GM18511 (cell line): ENCODE results near the gene OVCA2.
"Not testable (repeated sequence)": the region's sequence is repeated elsewhere in the genome, so short reads cannot be mapped to it uniquely, and the experiment has no call there.

Experiments used
- ATAC-seq: cut with Tn5 transposase; IDR thresholded peaks from one replicate; pipeline ENCODE4 v1.9.1; 2021; ENCODE audit warnings: mild to moderate bottlenecking, moderate library complexity; ENCODE audit not compliant: unreplicated experiment

OVCA2 gene

DNA sequence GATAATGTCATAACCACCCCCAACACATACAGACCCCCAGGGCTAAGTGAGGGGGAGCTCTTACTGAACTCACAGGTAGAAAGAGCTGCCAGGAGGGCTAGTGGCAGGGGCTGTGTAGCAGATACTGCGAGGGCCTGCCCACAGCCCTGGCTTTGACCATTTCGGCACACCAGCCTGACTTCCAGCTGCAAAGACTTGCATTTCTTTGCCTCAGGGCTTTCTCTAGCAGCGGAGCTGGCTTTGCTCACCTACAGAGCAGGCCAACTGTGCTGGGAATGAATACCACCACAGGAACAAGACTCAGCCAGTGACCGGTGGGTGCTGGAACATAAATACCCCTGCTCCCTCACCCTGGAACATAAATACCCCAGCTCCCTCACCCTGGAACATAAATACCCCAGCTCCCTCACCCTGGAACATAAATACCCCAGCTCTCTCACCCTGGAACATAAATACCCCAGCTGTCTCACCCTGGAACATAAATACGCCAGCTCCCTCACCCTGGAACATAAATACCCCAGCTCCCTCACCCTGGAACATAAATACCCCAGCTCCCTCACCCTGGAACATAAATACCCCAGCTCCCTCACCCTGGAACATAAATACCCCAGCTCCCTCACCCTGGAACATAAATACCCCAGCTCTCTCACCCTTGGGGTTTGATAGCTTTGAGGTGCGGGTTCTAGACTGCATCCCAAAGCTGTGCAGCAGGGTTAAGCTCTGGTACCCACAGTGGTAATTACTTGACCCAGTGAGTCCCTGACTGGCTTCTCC, 28.4 kb upstream of the OVCA2 start:
- not testable (repeated sequence) for ATAC-seq

DNA sequence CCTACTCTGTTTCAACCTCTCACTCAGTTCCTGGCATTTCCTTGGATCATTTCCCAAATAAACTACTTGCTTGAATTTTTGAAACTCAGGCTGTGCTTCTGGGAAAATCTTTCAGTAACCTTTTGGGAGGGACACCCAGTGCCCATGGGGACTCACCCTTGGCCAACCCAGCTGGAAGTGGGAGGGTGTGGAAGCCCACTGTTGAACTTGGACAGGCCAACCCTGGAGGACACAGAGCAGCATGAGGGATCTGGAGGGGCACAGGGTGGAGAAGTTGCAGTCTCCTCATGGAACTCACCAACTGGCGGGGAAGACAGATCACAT, 27.9 kb upstream of the OVCA2 start:
- ATAC-seq, result no peak

- ATAC-seq, result no peak
Observed at GRCh38 chr17:2015314-2015713, 26.5 kb upstream of the OVCA2 start.

GRCh38 chr17:2016494-2016893, 25.3 kb upstream of the OVCA2 start:
- no peak for ATAC-seq

DNA sequence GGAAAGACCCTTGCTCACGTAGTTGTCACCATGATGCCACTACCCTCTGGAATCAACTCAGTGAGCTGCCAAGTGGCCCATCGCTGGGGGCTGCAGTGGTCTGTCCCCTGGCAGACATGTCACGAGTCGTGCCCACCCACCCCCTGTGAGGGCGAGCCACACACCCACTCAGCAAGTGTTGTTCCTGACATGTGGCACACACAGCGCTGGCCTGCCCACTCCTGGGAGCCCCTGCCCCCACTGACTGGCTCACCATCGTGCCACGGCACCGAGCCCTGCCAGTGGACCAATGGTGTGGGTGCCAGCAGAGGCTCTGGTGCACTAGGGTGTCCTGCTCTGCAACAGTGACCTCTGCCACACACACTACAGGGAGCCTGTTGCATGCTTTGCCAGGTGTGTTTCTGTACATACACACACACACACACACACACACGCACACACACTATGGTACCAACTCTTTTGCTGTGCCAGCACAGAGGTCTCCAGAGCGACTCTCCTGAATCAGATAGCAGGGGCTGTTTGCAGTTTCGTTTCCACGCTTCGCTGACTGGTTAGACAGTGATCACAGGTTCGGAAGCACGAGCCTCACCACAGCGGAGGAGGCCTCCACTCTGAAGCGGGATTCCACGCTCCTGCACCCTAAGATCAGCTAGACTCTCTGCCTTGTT, 24.4 kb upstream of the OVCA2 start:
- peak; percentile 61 for ATAC-seq

GRCh38 chr17:2018716-2019510, 22.9 kb upstream of the OVCA2 start:
- ATAC-seq, result no peak

DNA sequence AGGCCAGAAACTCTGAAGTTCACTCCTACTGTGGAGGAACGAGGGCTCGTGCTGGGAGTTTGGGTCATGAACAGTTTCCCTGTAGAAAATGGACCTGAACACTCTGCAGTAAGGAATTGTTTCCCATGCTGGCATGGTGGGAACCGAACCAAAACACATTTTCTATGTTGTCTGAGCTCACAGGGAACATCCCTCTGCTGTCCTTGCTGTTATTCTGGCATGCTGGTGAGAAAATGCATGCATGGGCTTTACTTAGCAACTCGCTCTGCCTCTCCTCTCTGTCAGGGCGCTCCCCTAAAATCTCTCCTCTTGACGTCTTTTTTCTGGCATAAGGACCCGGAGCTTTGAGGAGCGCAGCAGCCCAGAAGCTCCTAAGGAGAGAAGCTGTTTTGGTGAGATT, 22.1 kb upstream of the OVCA2 start:
- no peak for ATAC-seq

DNA sequence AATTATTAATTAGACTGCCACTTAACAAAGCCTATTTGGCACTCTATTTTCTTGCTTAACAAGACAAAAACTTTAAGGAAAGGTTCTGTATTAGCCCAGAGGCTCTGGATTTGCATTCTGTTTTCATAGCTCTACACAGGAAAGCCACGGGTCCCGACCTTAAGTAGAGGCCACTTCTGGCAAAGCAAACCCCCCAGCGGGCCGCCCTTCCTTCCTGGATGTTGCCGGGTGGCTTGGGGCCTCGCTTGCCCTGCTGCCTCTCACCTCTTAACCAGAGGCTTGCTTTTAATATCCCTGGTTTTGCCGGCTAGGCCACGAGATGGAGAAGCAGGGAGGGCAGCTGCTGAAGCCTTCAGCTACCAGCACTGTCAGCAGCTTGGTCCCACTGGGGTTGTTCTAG, 21.1 kb upstream of the OVCA2 start:
- ATAC-seq, result no peak

GRCh38 chr17:2022647-2023240, 19.1 kb upstream of the OVCA2 start:
- ATAC-seq, result no peak

DNA sequence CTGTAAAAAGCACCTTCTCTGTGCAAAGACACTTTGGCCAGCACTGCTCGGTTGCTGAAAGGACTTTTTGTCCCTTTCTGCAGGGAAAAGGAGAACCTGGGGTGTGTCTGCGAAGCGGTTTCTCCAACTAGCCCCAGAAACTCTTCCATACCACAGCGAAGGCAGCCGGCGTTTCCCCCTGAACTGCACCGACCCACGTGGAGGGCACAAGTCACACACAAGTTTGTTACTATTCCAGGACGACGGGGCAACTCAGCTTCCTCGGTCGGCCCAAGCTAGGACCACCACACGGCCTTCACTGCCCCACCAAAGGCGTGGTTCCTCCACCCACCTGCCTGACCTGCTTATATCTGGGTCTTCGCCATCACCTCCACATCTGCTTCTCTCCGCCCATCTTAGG, 18.6 kb upstream of the OVCA2 start:
- no peak for ATAC-seq

- ATAC-seq, result no peak
Observed at GRCh38 chr17:2023692-2024571, 17.9 kb upstream of the OVCA2 start.

- no peak for ATAC-seq
Observed at GRCh38 chr17:2024572-2025219, 17.1 kb upstream of the OVCA2 start.

DNA sequence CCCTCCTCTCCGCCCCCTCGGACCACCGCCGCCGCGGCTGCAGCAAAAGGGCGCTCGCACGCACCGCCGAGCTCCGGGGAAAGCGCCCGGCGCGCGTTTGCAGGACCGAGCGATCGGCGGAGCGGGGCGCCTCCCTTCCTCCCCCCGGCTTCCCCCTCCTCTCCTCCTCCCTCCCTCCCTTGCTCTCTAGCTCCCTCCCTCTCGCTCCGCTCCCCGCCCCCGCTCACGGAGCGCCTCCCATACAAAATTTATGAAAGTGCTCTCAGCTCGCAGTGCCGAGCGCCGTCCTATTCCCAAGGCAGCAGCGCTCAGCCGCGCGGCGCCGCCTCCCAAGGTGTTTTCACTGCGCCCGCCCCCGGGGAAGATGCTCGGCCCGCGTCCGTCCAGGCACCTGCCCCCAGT, 16.6 kb upstream of the OVCA2 start, which contains the start of gene RTN4RL1:
TSS of gene RTN4RL1 (minus strand) at position 115 of the 402 bp plus-strand sequence. CDS start 469 bp downstream, outside the sequence.
- ATAC-seq, result no peak

DNA sequence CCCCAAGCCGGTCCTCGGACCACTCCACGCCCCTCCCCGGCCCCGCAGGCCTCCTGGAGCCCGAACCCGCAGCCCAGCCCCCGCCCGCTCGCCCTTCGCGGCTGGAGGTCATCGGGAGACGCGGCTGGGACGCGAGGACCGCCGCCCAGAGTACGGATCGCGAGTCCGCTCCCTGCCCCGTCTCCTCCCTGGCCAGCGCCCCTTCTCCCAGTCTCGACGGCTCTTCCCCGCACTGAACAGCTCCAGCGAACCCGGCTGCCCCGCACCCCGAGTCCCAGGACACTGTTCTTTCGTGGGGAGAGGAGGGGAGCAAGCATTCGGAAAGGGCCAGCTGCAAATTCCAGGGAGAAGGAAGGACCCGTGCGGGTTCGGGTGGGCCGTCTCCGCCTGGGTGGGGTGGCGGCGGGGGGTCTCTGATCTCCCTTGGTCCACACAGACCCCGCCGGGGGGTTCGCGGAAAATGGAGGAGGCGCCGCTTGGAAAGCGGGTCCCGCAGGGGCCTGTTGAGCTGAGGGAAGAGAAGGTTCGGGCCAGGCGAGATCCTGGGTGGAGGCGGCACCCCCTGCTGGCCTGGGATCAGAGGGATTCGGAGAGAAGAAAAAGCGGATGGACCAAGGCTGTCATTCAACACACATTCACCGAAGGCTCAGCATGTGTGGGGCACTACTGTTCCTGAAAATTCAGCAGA, 16.1 kb upstream of the OVCA2 start:
- ATAC-seq, result no peak

DNA sequence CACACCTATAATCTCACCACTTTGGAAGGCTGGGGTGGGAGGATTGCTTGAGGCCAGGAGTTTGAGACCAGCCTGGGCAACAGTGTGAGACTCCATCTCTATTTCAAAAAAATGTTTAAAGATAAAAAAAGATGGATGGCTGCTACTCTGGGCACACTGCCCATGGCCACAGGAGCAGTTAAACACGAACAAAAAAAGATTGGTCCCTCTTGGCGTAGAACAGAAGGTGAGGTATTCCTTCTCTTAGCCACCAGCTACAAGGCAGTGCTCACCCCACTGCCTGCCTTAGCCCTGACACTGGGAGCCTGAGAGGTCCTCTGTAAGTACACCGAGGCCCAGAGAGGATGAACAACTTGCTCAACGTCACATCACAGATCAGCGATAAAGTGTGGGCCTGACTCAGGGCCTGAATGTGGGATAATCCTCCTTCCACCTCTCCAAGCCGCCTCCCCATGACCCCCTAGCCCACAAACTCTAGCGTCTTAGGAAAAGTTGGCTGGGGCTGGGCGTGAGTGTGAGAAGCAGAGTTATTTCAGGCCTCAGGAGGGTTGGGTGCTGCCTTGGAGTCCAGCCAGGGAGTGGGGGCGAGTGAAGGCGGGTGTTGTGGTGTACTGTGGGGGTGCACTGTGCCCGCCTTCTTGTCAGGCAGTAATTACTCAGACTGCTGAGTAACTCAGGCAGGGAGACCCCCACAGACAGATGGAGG, 14.1 kb upstream of the OVCA2 start:
- ATAC-seq, result no peak

GRCh38 chr17:2028234-2028614, 13.6 kb upstream of the OVCA2 start:
- no peak for ATAC-seq

DNA sequence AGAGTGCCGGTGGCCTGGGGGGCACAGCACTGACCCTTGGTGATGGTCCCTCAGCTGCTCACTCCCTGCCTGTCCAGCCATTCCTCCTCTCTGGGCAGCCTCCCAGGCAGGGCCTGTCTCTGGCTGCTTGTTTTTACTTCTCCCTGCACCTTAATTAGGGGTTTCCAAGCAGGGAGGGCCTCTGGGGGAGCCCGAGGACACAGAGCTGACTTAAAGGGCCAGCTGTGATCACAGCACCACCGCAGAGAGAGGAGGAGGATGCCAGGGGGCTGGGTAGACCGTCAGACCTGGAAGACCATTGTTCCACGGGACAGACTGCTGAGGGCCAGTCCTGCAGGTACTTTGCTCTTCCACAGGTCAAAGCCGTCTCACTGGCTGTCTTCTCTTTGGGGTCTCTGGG, 13.1 kb upstream of the OVCA2 start:
- no peak for ATAC-seq

GRCh38 chr17:2029911-2030778, 11.7 kb upstream of the OVCA2 start, which contains the start of gene DPH1:
Gene DPH1, plus strand, starts transcription at chr17:2030153. Its CDS starts 17 bp downstream, at chr17:2030170.
- peak; percentile 85 for ATAC-seq
